ENCODE results near the gene TTC33.
"Not testable (repeated sequence)": the region's sequence is repeated elsewhere in the genome, so short reads cannot be mapped to it uniquely, and the experiment has no call there.

The TTC33 gene

DNA sequence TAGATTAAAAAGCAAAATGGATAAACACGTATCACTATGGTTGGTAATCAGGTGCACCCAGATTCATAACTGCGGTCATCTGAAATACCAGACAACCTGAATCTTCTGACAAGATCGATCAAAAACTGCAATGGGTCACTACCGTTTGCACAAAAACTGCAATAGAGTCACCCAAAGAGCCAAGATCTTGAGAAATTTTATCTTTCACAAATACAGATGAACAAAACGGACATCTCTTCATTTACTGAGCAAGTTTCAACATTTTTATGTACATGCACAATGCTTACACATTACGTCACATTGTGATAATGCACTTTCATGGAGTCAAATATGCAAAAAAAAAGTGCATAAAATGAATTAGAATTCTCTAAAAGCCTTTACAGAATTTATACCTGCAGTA lies 23.8 kb upstream of the TTC33 start:
- no peak for DNase-seq (ENCODE audit: low read depth in 2 of 2)

DNA sequence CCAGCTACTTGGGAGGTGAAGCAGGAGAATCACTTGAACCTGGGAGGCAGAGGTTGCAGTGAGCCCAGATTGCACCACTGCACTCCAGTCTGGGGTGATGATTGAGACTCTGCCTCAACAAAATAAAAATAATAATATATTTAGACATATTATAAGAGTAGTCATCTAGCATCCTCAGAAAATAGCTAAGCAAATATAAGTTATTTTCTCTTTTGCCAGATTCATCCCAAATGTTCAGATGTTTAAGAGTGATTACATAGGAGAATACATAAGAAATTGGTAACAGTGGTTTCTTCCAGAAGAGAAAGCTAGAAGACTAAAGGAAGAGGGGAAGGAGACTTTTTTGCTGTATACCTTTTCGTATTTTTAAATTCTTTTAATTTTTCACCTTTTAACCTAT lies 22.4 kb upstream of the TTC33 start:
- DNase-seq (ENCODE audit: low read depth in 2 of 2): no peak

DNA sequence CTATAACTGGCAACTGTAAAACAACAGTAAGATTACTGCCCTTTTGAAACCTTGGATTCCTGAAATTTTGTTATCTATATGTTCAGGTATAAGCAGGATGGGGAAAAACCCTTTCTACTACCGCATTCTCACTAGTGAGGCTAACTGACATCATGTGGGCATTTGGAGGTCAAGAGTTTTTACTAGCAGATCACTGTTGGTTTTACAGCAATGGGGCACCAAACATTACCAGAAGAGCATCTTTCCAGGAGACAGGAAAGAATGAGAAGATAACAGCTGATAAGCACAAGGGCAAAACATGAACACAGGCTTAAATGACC lies 20.9 kb upstream of the TTC33 start:
- no peak for DNase-seq (ENCODE audit: low read depth in 2 of 2)

DNA sequence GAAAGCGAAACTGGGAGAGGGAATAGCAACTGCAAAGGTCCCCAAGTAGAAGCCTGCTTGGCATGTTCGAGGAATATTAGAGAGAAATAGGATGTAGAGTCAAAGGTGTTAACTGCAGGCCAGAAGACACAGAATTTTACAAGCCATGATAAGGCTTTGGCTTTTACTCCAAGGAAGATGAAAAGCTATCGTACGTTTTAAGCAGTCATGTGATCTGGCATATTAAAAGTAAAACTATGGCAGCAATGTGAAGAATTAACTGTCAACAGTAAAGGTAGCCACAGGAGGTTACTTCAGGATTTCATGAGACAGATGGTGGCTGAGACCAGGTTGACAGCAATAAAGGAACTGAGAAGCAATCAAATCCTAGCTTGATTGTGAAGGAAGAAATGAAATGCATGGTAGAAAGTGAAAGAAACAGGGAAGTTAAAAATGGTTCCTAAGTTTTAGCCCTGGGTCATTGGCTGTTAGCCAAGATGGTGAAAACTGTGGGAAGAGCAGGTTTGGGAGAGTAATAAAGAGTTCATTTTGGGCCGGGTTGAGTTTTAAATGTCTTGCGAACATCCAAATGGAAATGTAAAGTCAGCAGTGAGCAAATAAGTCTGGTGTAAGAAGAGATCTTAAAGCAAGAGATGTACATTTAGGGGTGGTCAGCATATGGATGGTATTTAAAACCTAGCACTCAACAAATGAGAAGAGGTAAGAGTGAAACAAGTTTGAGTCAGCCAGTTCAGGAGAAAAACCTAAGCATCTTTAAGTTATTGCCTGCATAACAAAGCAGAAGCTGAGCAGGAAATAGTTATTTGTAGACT lies 20.3 kb upstream of the TTC33 start:
- DNase-seq (ENCODE audit: low read depth in 2 of 2): no peak

DNA sequence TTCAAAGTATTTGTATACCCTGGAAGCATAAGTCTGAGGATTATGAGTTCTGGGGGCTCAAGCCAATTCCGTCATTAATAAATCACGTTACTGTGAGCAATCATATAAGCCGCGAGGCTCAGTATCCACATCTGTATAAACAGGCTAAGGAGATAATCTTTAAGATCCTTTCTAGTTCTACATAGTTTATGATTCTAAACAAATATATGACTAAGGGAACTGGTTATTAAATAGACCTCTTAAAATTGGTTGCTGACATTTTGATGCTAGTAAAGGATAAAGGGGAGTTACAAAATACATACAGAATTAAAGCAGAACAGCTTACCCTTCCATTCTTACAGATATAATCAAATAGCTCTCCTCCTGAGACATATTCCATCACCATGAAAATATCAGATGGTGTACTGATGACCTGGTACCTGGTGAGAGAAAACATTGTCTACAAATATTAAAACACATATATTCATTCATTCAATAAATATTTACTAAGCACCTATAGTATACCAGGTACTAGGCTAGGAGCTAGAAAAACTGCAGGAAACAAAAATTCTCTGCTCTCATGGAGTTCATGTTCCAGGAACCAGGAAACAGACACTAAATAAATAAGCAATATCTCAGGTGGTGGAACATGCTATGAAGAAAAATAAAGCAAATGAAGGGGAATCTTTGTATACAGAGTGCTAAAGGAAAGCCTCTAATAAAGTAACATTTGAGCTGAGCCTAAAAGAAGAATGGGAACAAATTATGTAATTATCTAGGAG lies 19.5 kb upstream of the TTC33 start:
- DNase-seq (ENCODE audit: low read depth in 2 of 2): no peak

DNA sequence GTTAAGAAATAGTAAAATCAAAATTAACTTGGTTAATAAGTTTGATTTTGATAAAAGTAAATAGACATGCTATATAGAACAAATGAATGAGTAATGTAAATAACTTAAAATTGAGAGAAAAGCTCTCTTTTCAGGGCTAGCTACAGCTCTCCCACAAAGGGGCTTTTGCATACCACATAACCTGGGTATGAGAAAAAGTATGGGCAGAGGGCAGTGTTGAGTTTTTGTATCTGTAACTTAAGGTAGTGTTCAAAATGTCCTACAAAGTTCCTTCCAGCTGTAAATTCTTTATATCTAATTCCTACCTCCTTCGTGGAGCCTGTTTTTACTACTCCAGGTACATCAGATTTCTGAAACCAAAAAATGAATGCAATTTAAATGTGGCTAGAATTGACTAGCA lies 18.9 kb upstream of the TTC33 start:
- DNase-seq (ENCODE audit: low read depth in 2 of 2): no peak

DNA sequence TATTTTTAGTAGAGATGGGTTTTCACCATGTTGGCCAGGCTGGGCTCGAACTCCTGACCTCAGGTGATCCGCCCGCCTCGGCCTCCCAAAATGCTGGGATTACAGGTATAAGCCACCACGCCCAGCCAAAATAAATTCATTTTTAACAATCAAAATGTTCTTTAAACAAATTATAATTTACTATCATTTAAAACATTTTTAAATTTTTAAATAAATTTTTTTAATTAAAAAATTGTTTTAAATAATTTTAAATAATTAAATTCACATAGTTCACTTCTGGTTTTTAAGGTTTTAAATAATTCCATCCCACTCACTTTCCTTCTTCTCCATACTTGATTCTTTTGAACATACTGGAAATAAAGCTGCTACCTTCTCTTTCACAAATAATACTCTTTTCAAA lies 15.0 kb upstream of the TTC33 start:
- no peak for DNase-seq (ENCODE audit: low read depth in 2 of 2)

DNA sequence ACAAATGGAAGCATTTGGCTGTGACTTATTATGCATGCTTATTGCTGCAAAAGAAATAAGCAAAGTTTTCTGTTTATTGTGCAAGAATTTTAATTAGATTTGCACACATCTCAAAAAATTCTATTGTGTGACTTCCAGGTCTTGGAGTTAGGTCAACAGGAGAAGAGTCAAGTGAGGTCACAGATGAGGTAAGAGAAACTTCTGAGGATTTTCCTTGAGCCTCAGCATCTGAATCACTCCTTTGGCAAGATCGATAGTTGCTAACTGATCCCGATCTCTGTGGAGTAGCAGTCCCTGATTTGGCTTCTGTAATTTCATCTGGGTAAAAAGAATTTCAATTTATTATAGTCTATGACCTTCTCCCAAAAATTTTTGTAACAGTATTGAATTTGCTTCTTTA lies 6.9 kb upstream of the TTC33 start:
- DNase-seq (ENCODE audit: low read depth in 2 of 2): no peak

DNA sequence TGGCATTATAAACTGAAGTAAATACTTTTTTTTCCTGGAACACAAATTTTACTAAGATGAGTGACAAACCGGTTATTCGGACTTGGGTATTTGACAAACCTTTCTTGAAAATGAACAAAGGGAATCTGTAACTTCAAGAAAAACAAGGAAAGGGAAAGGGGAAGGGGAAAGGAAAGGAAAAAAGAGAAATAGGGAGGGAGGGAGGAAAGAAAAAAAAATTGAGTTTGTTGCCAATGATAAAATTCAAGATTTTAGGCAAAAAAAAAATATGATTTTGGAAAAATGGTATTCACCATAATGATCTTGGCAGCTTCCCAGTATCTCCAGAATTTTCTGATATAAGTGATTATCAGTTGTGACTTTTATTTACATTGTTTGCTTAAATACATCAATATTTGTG lies 1.6 kb upstream of the TTC33 start:
- DNase-seq (ENCODE audit: low read depth in 2 of 2): no peak

DNA sequence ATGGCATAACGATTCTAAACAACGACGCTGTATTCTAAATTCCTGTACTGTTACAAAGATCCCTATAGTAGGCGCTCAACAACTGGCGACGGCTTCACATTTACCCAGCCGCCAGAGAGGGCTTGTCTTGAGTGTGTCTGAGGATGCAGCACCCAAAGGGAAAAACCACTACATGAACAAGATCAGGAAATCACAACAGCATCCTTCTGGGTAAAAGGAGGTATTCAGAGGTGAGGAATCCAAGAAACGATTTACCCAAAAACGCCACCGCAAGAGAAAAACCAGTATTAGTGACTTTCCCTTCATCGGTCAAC lies 711 bp downstream of the TTC33 start:
- DNase-seq (ENCODE audit: low read depth in 2 of 2): peak; percentile 61 to 62

DNA sequence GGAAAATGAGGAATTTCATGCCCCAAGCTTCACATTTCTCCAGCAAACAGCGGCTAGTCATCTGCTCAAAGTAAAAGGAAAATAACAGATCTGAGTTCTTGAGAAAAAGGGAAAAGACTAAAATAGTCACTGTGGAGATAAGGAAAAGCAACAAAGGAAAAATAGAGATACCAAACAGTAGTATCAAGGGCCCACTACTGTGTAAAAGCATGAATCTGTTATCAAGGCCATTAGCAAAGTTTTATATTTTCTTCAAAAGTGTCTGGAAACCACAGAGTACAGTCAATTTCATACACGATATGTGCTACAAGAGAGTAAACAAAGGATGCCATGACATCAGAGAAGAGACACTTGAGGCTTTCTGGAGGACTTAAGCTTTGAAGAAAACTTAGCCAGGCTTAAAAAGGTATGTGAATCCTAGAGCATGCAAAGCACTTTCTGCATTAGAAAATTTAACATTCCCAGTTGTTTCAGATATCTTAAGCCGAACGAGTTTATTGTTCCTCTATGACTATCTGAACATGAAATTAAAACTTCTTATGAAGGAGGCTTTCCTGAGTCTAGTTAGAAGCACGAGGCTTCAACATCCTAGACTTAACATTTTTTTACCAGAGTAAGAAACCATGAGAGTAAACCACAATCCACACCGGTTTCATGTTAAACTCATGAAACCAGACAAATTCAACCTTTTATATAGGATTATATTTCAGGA lies 1.2 kb downstream of the TTC33 start:
- no peak for DNase-seq (ENCODE audit: low read depth in 2 of 2)

DNA sequence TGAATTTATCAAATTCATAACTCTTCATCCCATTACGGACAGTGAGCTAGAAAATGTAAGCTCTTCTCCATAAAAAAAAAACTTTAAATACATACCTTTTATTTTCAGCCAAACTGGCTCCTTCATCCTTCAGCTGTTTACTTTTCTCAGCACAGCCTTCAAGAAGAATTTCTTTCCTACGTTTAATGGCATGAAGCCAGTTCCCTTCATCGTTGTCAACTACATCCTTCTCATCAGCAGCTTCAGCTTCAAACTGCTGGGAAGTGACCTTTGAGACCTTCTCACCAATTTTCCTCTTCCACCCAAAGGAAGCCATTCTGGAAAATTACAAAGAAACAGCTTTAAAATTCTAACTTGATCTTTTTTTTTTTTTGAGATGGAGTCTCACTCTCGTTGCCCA lies 9.1 kb downstream of the TTC33 start:
- no peak for DNase-seq (ENCODE audit: low read depth in 2 of 2)

DNA sequence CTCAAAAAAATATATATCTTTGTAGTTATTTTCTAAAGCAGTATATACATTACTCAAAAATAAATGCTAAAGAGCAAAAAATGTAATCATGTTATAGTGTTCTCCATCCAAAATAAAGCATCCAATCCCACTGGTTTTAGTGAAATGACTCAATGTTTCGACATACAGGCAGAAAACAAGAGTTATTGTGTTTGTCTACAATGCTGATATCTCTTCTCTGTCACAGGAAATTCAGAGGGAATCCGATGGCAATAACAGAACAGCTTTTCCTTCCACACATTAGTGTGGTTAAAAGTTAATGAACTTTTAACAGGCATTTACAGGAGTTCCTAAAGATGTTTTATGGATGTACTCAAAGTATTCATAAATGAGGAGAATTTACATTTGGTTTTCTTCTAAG lies 12.0 kb downstream of the TTC33 start:
- DNase-seq (ENCODE audit: low read depth in 2 of 2): no peak

DNA sequence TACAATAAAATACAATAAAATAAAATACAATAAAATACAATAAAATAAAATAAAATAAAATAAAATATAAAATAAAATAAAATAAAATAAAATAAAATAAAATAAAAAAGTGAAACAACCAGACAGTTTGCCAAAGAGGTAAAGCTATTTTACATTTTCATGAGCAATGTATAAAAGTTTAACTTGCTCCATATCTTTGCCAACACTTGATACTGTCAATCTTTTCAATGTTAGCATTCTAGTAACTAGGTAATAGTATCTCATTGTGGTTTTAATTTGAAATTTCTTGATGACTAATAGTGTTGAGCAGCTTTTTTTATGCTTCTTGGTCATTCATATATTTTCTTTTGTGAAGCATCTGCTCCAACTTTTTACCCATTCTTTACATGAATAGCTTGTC lies 17.3 kb downstream of the TTC33 start:
- no peak for DNase-seq (ENCODE audit: low read depth in 2 of 2)

DNA sequence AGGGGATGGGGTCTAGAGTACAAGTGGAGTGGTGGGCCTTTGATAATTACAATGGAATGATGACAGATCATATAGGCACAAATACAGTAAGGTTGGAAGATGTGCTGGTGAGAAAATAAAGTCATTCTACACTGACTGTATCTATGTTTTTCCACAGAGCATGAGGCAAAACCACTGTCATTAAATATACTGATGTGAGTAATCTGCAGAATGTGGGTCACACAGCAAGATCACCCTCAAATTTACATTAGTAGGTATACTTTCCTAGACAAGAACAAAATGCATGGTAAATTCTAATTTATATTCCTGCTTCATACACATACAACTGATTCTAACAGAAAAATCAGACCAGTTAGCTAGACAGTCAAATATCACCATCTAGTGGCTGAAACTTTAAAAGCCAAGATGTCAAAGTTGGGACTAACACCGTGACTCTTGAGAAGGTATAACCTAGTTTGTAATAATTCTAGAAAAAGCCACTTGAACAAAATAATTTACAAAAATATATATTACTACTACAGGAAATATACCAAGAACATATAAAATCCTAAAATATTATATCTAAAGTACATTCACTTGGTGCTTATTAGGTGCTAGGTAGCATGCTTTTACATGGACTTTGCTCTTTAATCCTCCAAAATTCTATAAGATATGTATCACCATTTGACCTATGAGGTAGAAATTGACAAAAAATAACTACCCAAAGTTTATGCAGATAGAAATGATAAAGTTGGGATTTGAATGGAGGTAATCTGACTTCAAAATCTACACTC lies 19.5 kb downstream of the TTC33 start:
- DNase-seq (ENCODE audit: low read depth in 2 of 2): peak; percentile 40 to 43

DNA sequence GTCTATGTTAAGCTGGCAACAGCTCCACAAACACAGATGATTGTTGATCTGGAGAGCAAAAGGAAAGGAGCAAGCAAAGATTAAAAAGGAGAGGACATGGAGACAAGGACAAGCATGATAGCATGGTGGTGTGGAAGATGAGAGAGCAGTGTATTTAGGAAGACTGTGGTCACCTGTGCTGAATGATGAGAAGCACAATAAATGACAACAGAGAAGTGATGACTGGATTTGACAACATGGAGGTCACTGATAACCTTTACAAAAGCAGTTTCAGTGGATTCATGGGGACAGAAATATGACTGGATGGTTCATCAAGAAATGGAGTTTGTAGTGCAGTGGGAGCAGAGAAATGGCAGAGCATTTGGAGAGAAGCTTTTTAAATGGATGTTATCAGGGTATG lies 20.2 kb downstream of the TTC33 start:
- no peak for DNase-seq (ENCODE audit: low read depth in 2 of 2)

DNA sequence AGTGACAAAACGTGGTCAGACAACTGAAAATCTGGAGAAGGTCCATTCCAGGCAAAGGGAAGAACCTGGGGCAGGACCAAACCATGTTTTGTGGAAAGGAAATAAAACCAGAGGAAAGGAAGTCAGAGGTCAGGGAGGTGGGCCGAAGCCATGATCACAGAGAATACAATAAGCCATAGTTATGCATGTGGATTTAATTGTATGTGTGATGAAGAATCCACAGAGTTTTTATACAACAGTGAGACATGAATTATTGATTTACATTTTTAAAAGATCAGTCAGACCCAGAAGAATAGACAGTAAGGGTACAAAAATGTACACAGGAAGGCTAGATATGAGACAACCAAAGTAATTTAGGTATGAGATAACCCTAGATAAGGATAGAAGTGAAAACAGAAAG lies 20.8 kb downstream of the TTC33 start:
- DNase-seq (ENCODE audit: low read depth in 2 of 2): peak; percentile 34 to 40

DNA sequence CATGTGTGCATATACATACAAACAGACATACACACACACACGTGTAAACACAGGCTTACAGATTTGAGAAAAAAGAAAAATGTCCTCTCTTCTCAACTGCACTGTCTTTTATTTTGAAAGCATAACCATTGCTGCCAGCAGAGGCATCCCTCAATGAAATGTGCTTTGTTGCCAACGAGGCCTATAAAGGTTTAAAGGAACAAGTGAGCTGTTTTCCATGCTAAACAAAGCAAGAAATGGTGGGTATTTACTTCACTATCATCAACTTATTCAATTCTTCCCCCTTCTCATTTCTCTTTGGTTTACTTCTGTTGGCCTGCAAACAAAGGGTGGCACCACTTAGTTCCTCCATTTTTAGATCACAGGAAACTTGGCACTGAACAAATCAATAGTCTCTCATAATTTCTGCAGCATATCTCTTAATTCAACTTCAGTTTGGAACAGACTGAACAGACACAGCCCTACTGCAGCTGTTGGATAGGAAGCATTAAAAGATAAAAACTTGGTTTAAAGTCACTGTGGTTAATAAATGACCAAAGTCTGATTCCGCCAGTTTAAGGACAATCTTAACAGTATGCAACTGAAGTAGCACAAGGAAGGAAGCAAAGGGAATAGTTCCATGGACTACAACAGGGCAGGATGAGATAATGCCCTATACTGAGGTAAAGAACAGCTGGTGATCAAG lies 21.7 kb downstream of the TTC33 start:
- DNase-seq (ENCODE audit: low read depth in 2 of 2): no peak

DNA sequence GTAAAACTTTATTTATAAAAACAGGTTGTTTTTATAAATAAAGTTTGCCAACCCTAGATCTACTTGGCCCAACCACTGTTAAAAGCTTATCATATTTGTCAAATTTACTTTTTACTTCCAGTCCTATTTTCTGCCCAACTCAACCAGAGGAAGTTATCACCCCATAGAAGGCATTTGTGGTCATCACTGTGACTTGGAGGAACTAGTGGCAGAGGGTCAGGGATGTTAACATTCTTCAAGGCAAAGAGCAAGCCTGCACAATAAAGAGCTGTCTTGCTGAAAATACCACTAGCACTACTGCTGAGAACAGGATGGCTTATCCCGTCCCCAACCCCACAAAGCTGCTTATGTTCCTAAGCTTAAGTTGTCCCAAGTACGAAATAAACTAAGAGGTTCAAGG lies 22.3 kb downstream of the TTC33 start:
- DNase-seq (ENCODE audit: low read depth in 2 of 2): no peak

DNA sequence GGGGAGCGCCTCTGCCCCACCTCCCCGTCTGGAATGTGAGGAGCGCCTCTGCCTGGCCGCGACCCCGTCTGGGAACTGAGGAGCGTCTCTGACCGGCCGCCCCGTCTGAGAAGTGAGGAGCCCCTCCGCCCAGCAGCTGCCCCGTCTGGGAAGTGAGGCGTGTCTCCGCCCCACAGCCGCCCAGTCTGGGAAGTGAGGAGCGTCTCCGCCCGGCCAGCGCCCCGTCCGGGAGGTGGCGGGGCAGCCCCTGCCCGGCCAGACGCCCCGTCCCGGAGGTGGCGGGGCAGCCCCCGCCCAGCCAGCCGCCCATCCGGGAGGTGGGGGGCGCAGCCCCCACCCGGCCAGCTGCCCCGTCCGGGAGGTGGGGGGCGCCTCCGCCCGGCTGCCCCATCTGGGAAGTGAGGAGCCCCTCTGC lies 33.3 kb downstream of the TTC33 start:
- not testable (repeated sequence) for DNase-seq (ENCODE audit: low read depth in 2 of 2)

DNA sequence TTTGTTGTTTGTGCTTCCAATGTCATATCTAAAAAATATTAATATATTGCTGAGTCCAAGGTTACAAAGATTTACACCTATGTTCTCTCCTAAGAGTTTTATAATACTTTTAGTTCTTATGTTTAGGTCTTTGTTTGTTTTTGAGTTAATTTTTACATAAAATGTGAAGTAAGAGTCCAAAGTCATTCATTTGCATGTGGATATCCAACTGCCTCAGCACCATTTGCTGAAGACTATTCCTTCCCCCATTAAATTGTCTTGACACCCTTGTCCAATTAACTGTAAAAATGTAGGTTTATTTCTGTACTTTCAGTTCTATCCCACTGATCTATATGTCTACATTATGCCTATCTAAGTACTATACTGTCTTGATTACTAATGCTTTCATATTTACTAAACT lies 35.7 kb downstream of the TTC33 start:
- DNase-seq (ENCODE audit: low read depth in 2 of 2): no peak

DNA sequence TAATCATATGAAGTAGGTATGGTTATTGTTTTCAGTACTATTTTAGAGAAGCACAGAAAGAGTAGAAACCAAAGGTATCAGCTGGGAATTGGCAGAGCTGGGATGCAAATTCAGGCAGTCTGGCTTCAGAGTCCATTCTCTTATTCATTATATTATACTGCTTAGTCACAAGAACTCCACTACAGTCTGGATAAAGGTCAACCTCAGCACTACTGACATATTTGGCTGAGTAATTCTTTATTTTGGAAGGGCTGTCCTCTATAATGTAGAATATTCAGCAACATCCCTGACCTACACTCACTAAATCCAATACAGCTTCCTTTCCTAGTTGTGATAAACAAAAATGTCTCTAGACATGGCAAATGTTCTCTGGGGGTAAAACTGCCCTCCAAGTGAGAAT lies 38.5 kb downstream of the TTC33 start:
- DNase-seq (ENCODE audit: low read depth in 2 of 2): no peak
